ENCODE results near the gene ENTREP3.
"Not testable (repeated sequence)": the region's sequence is repeated elsewhere in the genome, so short reads cannot be mapped to it uniquely, and the experiment has no call there.

ENTREP3 gene

DNA sequence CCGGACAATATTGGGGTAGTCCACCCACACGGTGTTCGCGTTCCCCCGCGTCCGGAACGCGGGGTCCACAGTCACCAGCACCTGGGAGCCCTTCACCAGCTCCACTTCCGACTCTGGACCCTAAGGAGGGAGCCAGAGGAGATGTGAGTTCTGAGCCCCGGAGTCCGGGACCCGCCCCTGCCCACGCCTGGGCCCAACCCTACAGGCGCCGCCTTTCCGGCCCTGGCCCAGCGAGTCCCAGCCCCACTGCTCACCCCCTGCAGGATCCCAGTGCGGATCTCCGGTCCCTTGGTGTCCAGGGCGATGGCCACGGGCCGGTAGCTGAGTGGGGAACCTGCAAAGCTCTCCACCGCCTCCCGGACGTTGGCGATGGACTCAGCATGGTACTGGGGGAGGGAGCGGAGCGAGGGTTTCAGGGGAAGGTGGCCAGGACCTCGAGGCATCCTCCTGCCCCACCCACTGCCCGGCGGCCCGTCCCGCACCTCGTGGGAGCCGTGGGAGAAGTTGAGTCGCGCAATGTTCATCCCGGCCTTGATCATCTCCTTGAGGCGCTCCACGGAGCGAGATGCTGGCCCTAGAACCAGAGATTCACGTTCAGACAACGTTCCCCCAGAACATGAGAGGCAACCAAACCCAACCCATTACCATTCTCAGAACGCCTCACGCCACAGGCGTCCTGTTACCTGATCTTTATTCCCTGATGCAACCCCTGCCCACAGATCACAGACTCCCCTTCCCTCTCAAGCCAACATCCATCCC lies 40.1 kb upstream of the ENTREP3 start:
- Histone ChIP-seq H3K27ac (replicated peaks) (no peak overlapping the region), H3K27me3 (ENCODE audit: insufficient read depth, poor library complexity, severe bottlenecking) (peaks cover 12% of the 10 kb centered on the region), H3K4me3 (replicated peaks; ENCODE audit: insufficient read depth, low read length) (no peak overlapping the region)
- TF ChIP-seq, protein P1, sequence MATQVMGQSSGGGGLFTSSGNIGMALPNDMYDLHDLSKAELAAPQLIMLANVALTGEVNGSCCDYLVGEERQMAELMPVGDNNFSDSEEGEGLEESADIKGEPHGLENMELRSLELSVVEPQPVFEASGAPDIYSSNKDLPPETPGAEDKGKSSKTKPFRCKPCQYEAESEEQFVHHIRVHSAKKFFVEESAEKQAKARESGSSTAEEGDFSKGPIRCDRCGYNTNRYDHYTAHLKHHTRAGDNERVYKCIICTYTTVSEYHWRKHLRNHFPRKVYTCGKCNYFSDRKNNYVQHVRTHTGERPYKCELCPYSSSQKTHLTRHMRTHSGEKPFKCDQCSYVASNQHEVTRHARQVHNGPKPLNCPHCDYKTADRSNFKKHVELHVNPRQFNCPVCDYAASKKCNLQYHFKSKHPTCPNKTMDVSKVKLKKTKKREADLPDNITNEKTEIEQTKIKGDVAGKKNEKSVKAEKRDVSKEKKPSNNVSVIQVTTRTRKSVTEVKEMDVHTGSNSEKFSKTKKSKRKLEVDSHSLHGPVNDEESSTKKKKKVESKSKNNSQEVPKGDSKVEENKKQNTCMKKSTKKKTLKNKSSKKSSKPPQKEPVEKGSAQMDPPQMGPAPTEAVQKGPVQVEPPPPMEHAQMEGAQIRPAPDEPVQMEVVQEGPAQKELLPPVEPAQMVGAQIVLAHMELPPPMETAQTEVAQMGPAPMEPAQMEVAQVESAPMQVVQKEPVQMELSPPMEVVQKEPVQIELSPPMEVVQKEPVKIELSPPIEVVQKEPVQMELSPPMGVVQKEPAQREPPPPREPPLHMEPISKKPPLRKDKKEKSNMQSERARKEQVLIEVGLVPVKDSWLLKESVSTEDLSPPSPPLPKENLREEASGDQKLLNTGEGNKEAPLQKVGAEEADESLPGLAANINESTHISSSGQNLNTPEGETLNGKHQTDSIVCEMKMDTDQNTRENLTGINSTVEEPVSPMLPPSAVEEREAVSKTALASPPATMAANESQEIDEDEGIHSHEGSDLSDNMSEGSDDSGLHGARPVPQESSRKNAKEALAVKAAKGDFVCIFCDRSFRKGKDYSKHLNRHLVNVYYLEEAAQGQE (IDR thresholded peaks at IDR 0.05; ENCODE audit: insufficient replicate concordance, low read depth) = no peak
- TF ChIP-seq SPI1 (IDR thresholded peaks at IDR 0.05; ENCODE audit: borderline replicate concordance, low read depth) (no peak), POLR2AphosphoS5 (IDR thresholded peaks at IDR 0.05; ENCODE audit: low read depth) (no peak), GABPA (IDR thresholded peaks at IDR 0.05; ENCODE audit: low read depth) (no peak)
- TF ChIP-seq, protein P2, sequence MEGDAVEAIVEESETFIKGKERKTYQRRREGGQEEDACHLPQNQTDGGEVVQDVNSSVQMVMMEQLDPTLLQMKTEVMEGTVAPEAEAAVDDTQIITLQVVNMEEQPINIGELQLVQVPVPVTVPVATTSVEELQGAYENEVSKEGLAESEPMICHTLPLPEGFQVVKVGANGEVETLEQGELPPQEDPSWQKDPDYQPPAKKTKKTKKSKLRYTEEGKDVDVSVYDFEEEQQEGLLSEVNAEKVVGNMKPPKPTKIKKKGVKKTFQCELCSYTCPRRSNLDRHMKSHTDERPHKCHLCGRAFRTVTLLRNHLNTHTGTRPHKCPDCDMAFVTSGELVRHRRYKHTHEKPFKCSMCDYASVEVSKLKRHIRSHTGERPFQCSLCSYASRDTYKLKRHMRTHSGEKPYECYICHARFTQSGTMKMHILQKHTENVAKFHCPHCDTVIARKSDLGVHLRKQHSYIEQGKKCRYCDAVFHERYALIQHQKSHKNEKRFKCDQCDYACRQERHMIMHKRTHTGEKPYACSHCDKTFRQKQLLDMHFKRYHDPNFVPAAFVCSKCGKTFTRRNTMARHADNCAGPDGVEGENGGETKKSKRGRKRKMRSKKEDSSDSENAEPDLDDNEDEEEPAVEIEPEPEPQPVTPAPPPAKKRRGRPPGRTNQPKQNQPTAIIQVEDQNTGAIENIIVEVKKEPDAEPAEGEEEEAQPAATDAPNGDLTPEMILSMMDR (IDR thresholded peaks at IDR 0.05; ENCODE audit: insufficient read depth, low read length) = no peak
- DNase-seq (ENCODE audit: low read depth in 1 of 2, low spot score in 1 of 2) = no peak

DNA sequence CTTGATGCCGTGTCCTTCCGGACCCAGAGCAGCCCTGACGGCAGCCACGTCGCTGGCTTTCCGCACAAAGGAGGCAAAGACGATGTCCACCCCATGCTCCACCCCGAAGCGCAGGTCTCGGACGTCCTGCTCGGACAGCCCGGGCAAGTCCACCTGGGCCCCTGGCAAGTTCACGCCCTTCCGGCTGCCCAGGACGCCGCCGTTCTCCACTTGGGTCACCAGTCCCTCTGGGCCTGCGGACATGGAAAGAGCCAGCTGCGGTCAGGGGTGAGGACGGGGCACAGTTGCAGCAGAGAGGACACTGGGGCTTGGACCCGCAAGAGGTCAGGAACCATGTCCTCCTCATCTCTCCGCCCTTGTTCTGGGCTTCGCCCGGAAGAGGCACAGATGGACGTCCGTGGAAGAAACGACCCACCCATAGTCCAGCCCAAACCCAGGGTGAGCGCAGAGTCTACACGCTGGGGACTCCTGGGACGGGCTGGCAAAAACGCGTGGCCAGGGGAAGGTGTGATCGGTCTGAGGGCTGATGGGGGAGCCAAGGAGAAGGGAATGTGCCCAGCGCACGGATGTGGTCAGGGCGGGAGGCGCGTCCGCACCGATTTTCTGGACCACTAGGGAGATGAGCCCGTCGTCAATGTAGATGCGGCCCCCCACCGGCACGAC lies 39.4 kb upstream of the ENTREP3 start:
- no peak for TF ChIP-seq SPI1 (IDR thresholded peaks at IDR 0.05; ENCODE audit: borderline replicate concordance, low read depth)
- TF ChIP-seq POLR2AphosphoS5 (IDR thresholded peaks at IDR 0.05; ENCODE audit: low read depth) = no peak
- TF ChIP-seq, protein P2 (IDR thresholded peaks at IDR 0.05; ENCODE audit: insufficient read depth, low read length) = no peak
- TF ChIP-seq, protein P1 (IDR thresholded peaks at IDR 0.05; ENCODE audit: insufficient replicate concordance, low read depth) = no peak
- TF ChIP-seq GABPA (IDR thresholded peaks at IDR 0.05; ENCODE audit: low read depth) = no peak
- H3K27ac ChIP-seq (replicated peaks) = no peak overlapping the region
- no peak overlapping the region for H3K4me3 ChIP-seq (replicated peaks; ENCODE audit: insufficient read depth, low read length)
- H3K27me3 ChIP-seq (ENCODE audit: insufficient read depth, poor library complexity, severe bottlenecking) = peaks cover 12% of the 10 kb centered on the region
- no peak for DNase-seq (ENCODE audit: low read depth in 1 of 2, low spot score in 1 of 2)

DNA sequence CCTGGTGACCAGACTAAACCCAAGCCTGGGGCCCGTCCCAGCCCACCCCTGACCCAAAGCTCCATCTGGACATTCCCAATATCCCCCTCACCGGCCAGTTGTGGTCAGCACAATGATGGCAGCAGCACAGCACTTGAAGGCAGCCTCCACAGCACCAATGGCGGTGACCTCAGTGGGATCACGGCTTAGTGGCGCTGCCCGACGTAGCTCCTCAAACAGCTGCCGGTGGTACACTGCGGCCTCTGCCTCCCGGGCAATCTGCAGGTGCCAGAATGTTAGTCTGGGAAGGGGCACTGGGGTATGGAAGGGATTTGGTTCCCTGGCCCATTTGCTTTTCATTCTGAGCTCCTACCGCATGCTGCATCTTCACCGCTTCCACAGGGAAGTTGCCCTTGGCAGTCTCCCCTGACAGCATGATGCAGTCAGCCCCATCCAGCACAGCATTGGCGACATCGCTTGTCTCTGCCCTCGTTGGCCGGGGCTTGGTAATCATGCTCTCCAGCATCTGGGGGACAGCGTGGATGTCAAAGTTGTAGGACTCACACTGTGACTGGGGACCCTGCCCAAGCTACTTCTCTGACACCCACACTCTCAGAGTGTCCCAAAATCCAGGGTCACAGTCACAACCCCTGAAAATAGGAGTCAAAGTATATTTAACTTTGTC lies 37.9 kb upstream of the ENTREP3 start:
- TF ChIP-seq, protein P2 (IDR thresholded peaks at IDR 0.05; ENCODE audit: insufficient read depth, low read length) = no peak
- TF ChIP-seq GABPA (IDR thresholded peaks at IDR 0.05; ENCODE audit: low read depth) (no peak), POLR2AphosphoS5 (IDR thresholded peaks at IDR 0.05; ENCODE audit: low read depth) (no peak), SPI1 (IDR thresholded peaks at IDR 0.05; ENCODE audit: borderline replicate concordance, low read depth) (no peak)
- TF ChIP-seq, protein P1 (IDR thresholded peaks at IDR 0.05; ENCODE audit: insufficient replicate concordance, low read depth) = no peak

DNA sequence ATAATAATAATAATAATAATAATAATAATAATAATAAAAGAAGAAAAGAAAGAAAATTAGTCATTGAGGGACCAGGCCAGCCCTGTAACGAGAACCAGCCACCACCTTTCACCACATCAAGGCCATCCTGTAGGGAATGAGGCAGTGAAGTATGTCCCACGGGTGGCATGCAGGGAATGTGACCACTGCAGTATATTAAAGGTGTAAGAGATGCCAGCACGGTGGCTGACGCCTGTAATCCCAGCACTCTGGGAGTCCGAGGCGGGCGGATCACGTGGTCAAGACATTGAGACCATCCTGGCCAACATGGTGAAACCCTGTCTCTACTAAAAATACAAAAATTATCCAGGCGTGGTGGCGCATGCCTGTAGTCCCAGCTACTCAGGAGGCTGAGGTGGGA lies 35.7 kb upstream of the ENTREP3 start:
- H3K27me3 ChIP-seq (ENCODE audit: insufficient read depth, poor library complexity, severe bottlenecking) = peaks cover 12% of the 10 kb centered on the region
- H3K27ac ChIP-seq (replicated peaks); H3K4me3 ChIP-seq (replicated peaks; ENCODE audit: insufficient read depth, low read length); DNase-seq (ENCODE audit: low read depth in 1 of 2, low spot score in 1 of 2): not testable (repeated sequence)

More for the DNA sequence above, 37.9 kb upstream of the ENTREP3 start:
- DNase-seq (ENCODE audit: low read depth in 1 of 2, low spot score in 1 of 2) = no peak
- Histone ChIP-seq H3K4me3 (replicated peaks; ENCODE audit: insufficient read depth, low read length) (no peak overlapping the region), H3K27me3 (ENCODE audit: insufficient read depth, poor library complexity, severe bottlenecking) (peaks cover 12% of the 10 kb centered on the region), H3K27ac (replicated peaks) (no peak overlapping the region)
